HG03280 (cell line): Measurements from ENCODE around the gene NXPH3.
"Not testable (repeated sequence)": the region's sequence is repeated elsewhere in the genome, so short reads cannot be mapped to it uniquely, and the experiment has no call there.

ENCODE experiments used
- ATAC-seq: cut with Tn5 transposase; IDR thresholded peaks from one replicate; pipeline ENCODE4 v1.9.1; 2021; ENCODE audit warnings: mild to moderate bottlenecking, moderate library complexity; ENCODE audit not compliant: unreplicated experiment

NXPH3 gene

DNA sequence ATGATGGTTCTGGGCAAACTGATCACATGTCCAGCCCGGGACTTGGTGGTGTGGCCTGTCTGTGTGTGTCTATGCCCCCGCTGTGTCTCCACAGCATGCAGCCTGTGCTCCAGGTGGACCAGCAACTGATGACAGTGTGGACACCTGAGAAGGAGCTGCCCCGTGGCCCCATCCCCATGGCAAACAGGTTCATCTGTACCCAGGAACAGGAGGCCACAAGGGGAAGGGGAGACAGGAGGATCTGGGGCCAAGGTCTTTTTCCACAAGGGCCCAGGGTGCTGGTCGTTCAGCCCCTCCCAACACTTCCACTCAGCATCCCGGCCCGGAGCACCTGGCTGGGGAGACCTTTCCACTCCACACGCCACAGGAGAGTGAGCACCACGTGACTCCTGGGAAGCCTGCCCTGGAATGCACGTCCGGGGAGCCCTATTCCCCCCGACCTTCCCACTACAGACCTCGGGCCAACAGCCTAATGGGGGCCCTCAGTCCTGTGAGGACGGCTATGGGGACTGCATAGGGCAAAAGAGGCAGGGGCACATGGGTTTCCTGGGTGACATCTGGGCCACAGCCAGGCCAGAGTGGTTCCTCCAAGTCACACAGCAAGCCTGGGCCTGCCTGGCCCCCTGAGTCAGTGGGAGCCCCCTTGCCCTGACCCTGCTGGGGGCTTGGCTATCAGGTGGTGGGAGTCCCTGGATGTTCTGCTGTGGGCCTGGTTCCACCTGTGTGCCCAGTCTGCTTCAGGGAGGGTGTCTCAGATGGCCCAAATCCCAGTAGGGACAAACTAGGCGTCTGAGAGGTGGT is 20.8 kb upstream of the NXPH3 start:
- no peak for ATAC-seq

GRCh38 chr17:49555495-49556222 is 20.0 kb upstream of the NXPH3 start:
- ATAC-seq = no peak

GRCh38 chr17:49556223-49556943 is 19.3 kb upstream of the NXPH3 start:
- ATAC-seq = no peak

GRCh38 chr17:49557312-49558024 is 18.2 kb upstream of the NXPH3 start:
- no peak for ATAC-seq

DNA sequence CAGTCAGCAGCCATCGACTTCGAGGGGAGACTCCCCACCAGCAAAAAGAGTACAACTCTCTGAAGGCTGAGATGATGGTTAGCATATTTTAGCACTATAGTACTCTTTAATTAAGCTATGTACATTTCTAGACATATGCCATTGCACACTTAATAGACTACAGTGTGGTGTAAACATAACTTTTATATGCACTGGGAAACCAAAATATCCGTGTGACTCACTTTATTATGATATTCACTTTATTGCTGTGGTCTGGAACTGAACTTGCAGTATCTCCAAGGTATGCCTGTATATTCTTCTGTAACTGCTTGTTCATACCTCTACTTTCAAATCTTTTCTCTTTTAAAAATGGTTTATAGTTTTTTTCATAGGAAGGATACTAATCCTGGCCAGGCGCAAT is 11.0 kb upstream of the NXPH3 start:
- no peak for ATAC-seq

DNA sequence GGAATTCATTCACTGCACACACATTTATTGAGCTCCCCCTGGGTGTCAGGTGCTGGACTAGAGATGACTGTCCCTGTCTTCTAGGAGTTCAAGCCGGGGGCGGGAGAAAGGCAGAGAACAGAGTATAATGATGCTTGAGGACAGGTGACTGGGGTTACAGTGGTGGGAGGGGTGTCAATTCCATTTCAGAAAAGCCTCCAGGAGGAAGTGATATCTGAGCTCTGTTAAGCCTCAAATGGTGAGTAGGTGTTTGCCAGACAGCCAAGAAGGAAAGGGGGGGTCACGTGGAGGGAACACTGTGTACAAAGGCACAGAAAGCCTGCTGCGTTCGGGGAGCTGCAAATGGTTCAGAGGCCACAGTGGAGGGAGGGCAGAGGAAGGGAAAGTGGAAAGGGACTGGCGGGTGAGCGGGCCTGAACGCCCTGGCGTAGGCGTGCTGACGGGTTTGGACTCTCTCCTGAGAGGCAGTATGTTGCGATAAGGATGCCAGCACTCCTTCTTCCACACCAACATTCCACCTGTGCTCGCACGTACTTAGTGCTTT is 9.7 kb upstream of the NXPH3 start:
- no peak for ATAC-seq

DNA sequence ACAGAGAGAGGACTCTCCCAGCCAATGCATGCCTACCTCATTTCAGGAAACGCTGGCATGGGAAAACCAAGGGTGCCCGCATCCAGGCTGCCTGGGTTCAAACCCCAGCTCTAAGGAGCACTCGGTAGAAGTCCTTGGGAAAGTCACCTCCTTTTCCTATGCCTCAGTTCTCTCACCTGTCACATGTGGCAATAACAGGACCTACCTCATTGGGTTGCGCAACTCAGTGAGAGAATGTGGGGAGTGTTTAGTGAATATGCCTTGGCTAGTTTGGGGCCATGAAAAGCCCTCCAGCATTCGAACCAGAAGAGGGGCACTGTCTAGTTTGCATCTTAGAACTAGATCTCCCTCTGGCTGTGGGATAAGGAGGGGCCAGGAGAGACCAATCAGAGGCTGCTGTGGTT is 9.0 kb upstream of the NXPH3 start:
- ATAC-seq = no peak

GRCh38 chr17:49567104-49567521 is 8.6 kb upstream of the NXPH3 start:
- ATAC-seq = no peak

- no peak for ATAC-seq
These were observed 7.6 kb upstream of the NXPH3 start for GRCh38 chr17:49567871-49568694.

GRCh38 chr17:49568695-49569047 is 7.0 kb upstream of the NXPH3 start:
- ATAC-seq = not testable (repeated sequence)

DNA sequence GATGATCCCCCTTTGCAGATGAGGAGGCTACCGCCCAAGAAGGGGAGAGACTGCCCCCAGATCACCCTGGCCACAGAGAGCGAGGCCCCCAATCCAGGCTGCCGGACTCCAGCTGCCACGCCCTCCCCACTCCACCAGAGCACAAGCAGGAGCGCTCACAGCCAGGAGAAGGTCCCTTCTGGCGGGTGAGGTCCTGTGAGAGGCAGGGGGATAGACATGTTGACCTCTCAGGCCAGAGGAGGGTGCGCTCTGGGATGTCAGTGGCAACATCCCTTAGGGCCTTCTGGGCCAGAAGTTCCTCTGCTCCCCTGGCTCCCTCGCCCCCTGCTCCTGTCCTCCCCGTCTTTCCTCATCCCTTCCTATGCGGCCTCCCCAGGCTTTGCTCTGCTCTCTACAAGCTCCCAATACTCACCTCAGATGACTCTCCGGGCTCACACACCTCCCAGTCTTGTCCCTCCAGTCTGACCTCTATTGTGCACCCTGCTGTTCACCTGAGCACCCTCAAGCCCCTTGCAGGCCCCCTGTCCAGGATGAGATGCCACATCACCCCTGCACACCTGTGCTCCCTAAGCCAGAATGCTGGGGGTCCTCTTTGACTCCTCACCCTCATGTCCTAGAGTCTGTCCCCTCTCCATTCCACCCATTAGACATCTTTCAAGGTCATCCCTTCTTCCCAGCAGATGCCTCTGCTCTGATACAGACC is 5.0 kb upstream of the NXPH3 start:
- ATAC-seq = no peak

DNA sequence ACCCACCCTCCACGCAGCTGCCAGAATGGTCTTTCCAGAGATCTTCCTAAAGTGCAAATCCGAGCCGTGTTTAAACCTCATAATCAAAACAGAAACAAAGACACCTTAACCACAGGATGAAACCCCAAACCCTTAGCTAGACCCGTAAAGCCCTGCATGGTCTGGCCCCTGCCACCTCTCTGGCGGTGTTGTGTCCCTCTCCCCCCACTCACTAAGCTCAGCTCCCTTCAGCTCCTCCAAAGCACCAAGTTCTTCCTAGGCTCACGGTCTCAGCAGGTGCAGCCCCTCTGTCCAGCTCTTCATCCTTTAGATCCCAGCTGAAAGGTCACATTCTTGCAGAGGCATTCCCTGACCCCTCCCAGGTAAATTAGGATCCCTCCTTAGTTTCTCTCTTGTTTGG is 4.4 kb upstream of the NXPH3 start:
- no peak for ATAC-seq

DNA sequence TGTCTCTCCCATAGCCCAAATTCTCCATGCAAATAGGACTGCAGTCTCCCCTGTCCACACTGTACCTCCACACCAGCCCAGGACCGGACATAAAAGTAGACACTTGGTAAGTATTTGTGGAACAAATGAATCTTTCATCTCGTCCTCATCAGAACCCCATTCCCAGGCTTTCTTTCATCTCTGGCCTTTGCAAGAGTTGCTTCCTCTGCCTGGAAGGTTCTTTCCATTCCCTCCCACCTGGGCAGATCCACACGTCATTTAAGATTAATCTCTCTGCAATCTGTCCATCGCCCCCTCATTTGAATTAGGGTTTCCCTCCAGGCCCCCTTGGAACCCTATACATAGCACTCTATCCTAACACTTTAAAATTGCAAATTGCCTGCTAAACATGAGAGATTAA is 3.9 kb upstream of the NXPH3 start:
- ATAC-seq = no peak

- ATAC-seq = no peak
These were observed 3.4 kb upstream of the NXPH3 start for GRCh38 chr17:49572226-49572625.

DNA sequence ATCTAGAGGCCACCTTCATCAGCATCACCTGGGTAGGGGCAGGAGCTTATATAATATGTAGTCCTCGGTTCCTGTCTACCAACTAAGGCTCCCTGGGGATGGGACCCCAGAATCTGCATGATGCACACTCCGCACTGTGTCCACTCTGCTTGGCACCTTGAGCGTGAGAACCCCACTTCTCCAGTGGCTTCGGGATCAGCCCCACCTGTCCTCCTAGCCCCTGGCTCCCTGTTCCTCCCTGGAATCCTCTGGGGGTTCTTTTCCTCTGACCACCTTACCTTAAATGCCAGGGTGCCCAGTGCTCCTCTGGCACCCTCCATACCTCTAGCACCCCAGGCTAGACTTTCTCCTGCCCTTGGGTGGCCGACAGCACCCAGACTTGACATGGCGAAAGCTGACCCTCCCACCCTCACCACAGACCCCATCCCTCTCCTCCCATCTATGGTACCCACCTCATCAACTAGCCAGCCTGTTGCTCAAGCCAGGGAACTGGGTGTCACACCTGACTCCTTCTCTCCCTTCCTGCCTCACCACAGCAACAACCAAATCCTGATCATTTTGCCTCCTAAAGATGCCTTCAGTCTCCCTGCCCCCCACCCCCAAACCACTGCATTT is 2.8 kb upstream of the NXPH3 start:
- no peak for ATAC-seq

DNA sequence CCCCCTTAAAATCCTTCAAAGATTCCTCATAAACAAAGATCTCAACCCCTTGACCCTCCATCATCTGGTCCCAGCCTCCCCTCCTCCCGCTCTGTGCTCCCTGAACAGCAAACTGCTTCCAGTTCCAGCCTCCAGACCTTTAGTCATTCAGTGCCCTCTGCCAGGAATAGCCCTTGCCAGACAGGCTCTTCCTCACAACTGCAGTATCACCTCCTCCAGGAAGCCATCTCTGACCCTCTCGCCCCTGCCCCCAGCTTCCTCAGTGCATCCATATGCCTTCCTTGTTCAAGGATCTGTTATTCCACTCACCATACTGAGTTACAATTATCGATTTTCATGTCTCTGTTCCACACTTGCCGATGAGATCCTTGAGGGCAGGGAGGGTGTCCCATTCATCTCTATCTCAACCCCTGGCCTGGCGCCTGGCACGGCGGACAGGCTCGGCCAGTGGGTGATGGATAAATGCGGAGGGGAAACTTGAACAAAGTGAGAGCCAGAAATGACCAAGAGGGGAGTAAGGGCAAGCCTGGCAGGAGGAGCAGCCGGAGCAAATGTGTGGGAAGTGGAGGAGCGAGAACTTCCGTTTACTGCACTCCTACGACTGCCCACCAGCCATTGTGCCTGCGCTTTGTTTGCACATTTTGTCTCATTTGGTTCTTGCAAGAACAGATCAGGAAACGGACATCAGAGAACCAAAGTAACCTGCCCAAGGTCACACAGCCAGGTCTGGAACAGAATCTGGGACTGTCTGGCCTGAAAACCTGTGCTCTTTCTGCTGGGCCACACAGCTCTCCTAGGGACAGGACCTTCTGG is 2.0 kb upstream of the NXPH3 start:
- ATAC-seq = no peak

DNA sequence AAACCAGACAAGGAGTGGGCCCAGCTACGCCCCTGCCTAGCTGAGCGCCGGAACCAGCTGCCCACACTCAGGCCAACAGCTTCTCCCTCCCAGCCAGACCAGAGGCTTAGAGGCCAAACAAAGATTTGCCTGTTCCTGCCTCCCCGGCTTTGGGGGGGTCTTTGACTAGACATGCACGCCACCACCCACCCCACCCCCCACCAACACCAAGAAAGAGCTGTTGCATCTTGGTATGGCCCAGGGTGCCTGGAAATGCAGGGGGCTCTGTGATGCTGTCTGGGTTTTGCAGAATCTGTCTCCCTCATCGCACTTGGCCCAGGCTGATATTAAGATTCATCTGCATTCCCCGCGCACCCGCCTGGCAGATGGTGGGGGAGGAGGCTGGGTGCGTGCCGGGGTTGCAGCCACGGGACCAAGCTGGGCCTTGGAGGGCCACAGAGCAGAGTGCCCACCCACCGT is 1.3 kb upstream of the NXPH3 start:
- no peak for ATAC-seq
